CD4-positive, alpha-beta T cell treated with Interleukin-6 at 100 ng/mL for 8 hours (primary cell): ENCODE results near the gene HIVEP3.

Experiments used
- DNase-seq: peaks from one replicate; pipeline ENCODE4 v3.0.0-alpha.2; 2020; ENCODE audit warnings: mixed read lengths, low spot score

The HIVEP3 gene

GRCh38 chr1:41812051-41812450 is 106.7 kb downstream of the HIVEP3 start:
- DNase-seq = peak; percentile 63

DNA sequence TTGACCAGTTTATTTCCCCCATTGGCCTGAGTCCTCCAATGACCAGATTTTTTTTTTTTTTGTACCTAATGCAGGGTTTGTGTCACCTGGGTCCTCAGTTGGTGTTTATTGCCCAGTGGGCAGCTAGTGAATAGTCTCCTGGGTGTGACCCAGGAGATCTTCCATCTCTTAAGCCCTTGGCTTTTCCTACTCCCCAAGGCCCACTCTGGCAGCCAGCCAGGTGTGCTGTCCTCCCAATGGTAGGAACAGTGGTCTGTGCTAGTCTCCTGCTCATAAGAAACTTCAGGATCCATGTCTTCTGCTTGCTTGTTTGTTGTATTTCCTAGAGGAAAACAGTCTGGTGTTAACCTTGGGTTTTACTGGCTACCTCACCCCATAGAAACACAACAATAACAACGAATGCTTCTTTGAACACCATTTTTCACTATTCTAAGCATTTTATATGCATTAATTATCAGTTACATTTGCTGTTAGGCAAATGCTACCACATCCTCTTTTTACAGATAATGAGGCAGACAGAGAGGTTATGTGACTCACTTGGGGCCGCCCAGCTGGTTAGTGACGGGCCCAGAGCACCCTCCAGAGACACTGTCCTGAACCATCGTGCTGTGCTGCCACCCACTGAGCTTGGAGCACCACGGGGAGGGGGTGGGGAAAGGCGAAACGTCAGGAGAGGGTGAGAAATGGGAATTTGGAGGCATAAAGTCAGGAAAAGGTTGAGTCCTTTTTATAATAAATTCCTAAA is 107.5 kb downstream of the HIVEP3 start:
- DNase-seq = peak; percentile 52

- DNase-seq = peak; percentile 21
Observed at GRCh38 chr1:41810446-41810845, 108.3 kb downstream of the HIVEP3 start.

- DNase-seq = no peak
Observed at GRCh38 chr1:41809692-41810091, 109.0 kb downstream of the HIVEP3 start.

GRCh38 chr1:41807390-41807789 is 111.3 kb downstream of the HIVEP3 start:
- no peak for DNase-seq

DNA sequence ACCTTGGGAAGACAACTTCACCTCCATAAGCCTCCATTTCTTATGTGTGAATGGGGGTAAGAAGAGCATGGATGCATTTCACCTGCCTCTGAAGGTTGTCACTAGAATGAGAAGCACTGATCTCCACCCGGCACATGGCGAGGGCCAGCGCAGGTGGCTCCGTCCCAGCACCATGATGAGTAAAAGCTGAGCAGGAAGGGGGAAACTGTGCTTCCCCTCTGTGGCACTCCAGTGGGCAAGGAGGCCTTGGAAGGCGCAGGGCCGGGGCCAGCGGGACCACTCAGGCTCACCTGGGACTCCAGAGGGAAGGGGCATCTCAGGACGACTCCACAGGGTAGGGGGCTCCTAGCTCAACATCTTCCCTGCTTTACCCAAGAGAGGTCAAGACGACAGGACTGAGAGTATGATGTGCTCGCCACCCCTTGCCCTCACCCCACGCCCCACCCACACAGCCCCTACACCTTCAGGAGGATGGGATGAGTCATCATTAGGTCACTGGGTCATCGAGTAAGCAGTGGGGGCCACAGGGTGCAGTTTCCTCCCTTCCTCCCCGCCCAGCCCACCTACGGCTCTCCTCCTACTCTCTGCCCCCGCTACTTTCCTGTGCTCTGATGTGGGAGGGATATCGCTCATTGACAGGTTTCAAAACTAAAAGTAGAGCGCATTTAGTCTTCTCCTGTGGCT is 112.1 kb downstream of the HIVEP3 start:
- DNase-seq = peak; percentile 48

GRCh38 chr1:41805771-41806471 is 112.8 kb downstream of the HIVEP3 start:
- DNase-seq = peak; percentile 12

DNA sequence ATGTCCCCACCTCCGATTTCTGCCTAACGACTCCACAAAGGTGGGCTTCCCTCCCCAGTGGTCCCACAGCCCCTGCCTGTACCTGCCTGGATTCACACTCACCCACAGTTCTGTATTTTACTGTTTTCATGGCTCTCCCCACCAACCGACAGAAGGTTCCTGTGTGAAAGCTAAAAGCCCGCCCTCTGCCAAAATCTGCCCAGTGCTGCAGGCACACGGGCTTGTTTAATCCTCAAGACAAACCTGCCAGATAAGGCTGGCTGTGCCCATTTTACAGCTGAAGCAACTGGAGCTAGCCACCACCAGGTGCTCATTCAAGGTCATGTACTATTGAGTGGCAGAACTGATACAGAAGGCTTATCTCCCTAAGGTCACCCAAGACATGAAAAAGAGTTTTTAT is 114.5 kb downstream of the HIVEP3 start:
- DNase-seq = peak; percentile 40

DNA sequence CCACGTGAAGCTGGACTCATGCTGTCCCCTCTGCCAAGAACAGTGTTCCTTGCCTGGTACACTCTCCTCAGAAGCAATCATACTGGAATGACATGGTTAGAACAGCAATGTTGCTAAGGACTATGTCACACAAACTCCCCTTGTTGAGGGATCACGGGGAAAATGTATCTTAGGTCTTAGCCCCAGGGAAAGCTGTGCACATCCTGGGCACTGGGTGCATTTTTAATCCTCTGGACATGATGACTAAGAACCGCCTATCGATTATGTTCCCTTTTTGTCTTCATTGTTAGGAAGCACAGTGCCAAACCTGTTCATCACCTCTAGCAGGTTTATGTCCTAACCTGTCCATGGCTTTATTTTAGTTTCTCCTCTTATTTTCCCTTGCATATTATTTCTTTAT is 115.1 kb downstream of the HIVEP3 start:
- DNase-seq = no peak

- DNase-seq = peak; percentile 53
Observed at GRCh38 chr1:41802532-41803501, 115.9 kb downstream of the HIVEP3 start.

DNA sequence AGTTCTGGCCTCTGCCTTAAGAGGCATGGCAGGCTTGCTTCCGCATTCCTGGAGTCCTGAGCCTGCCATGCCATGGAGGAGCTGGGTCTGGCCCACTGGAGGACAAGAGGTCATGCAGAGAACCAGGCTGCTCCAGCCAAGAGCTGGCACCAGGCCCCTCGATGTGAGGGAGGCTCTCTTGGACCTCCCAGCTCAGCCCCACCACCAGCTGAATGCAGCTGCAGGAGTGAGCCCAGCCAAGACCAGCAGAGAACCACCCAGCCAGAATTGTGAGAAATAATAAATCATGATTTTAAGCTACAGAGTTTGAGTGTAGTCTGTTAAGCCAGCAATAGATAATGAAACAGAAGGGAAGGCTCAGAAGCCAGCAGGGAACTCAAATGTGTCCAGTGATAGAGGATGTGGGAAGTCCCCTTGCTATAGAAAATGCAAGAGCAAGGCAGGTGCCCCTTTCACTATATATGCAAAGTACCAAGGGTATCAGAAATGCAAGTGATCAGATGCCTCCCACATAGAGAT is 118.4 kb downstream of the HIVEP3 start:
- DNase-seq = no peak

- DNase-seq = no peak
Observed at GRCh38 chr1:41799723-41800122, 119.0 kb downstream of the HIVEP3 start.

GRCh38 chr1:41799205-41799604 is 119.5 kb downstream of the HIVEP3 start:
- no peak for DNase-seq

- DNase-seq = no peak
Observed at GRCh38 chr1:41795205-41795762, 123.4 kb downstream of the HIVEP3 start.

- DNase-seq = no peak
Observed at GRCh38 chr1:41794031-41794430, 124.7 kb downstream of the HIVEP3 start.

- DNase-seq = no peak
Observed at GRCh38 chr1:41792485-41792770, 126.3 kb downstream of the HIVEP3 start.

GRCh38 chr1:41791667-41792484 is 126.8 kb downstream of the HIVEP3 start:
- peak; percentile 35 for DNase-seq

GRCh38 chr1:41790351-41790750 is 128.4 kb downstream of the HIVEP3 start:
- no peak for DNase-seq

DNA sequence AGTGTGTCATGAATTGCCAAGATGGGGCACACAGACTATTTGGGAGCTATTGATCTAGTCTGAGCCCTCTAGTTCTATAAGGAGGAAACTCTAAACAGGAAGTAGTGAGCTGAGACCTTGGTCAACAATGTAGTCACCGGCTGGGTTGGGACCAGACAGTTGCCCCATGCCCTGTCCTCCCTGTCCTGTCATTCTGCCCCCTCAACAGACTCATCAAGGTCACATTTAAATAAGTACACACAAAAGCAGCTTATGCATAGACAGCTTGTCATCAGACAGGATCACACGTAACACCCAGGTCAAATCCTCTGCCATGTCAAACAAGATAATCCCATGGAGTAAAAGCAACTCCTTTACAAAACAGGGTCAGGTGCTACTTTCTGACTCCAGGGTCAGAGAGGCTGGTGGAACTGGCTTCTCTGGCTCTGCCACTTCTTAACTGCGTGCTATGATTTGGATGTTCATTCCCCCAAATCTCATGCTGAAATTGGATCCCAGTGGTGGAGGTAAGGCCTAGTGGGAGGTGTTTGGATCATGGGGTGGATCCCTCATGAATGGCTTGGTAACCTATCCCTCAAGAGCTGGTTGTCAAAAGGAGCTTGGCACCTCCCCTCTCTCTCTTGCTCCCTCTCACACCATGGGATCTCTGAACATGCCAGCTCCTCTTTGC is 128.9 kb downstream of the HIVEP3 start:
- no peak for DNase-seq

DNA sequence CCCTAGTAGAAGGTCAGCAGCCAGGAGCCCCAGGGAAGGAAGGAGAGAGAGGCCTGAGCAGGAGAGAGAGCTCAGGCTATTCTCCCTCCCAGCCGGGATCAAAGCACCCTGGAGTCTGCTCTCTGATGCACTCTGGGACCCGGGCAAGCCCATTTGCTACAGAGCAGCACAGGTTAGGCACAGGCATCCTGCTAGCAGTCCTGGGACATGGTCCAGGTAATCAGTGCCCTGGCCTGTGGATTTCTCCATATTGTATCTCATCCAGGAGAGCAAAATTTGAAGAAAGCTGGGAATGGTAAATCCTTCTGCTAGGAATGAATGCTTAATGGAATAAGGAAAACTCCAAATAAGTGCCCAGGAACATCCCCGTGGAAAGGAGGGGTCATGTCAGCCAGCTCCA is 130.3 kb downstream of the HIVEP3 start:
- no peak for DNase-seq
